Measurements from ENCODE around the gene NPR2. TPM values are rescaled to one million over a fixed set of nuclear protein-coding genes. Genes with fewer than 3 reads are reported as not detected.

The NPR2 gene
- polyA plus RNA-seq, 1 of the 3 experiments (the other 2 are of a cell fraction) = 13.5 TPM

DNA sequence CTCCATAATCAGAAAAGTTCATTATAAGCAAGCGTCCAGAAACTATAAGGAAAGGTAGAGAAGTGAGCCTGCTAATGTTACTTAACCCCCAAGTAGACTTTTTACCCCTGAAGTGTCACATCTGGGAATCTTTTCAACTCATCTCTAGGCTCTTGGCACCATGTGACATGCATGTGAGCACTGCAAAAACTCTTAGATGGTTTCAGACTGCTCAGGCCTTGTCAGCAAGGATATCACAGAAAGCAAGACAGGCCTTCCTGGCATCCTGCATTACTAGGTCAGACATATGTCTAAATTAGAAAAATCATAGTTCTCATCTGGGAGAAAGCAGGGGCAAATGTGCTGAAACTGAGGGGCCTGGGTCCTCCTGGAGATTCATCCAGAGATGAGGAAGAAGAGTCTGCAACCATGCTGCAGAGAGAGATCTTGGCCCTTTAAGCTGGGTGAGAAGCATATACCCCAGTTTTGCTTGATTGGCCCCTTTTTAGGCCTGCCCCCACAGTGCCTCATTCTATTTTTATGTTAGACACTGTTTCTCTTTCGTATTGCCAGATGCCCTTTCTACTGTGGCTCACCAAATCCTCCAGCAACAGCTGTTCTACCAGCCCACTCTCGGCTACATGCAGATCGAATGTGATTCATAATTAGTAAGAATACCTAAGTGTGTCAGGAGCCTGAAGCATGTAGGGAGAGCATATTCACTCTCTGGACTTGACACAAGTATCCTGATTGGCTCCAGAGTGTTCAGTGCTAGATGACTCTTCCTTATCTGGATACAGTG lies 56.6 kb downstream of the NPR2 start:
- no peaks in the 10 kb centered on the region for H3K27me3 ChIP-seq (ENCODE audit: insufficient read depth)
- no peaks in the 10 kb centered on the region for H3K79me2 ChIP-seq (ENCODE audit: insufficient read depth)
- peak overlapping the region; percentile 41; the same call in 1 of the 2 replicates for H3K4me2 ChIP-seq
- H2AFZ ChIP-seq (ENCODE audit: low read depth) = no peak overlapping the region
- CTCF ChIA-PET = interaction anchor here (1.0 to 1.8 kb wide), 4 partner anchors 9 to 22 kb away, joined by 3 to 8 read pairs (median 4); no protein-coding TSS in a partner anchor
- TF ChIP-seq IRF3 (IDR thresholded peaks at IDR 0.05; ENCODE audit: low read depth, low read length) (no peak), FOSL2 (IDR thresholded peaks at IDR 0.05; ENCODE audit: borderline replicate concordance, low read depth) (peak; percentile 45; the same call in 1 of the 2 replicates), TCF12 (IDR thresholded peaks at IDR 0.05) (peak; percentile 63), GATA2 (CRISPR knock-in tag; IDR thresholded peaks at IDR 0.05) (no peak)
- TF ChIP-seq, protein P1, sequence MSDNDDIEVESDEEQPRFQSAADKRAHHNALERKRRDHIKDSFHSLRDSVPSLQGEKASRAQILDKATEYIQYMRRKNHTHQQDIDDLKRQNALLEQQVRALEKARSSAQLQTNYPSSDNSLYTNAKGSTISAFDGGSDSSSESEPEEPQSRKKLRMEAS (IDR thresholded peaks at IDR 0.05; ENCODE audit: low read depth) = 0 out of 2 replicates have a peak, but pooled peaks have one; percentile 33
- TF ChIP-seq, protein P2, sequence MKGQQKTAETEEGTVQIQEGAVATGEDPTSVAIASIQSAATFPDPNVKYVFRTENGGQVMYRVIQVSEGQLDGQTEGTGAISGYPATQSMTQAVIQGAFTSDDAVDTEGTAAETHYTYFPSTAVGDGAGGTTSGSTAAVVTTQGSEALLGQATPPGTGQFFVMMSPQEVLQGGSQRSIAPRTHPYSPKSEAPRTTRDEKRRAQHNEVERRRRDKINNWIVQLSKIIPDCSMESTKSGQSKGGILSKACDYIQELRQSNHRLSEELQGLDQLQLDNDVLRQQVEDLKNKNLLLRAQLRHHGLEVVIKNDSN (IDR thresholded peaks at IDR 0.05; ENCODE audit: borderline replicate concordance, low read depth) = no peak
- no peak overlapping the region for H3K4me3 ChIP-seq (ENCODE audit: low read depth in 2 of 2, low read length in 1 of 2)
- no peak overlapping the region for H3K9ac ChIP-seq
- H3F3A ChIP-seq (replicated peaks; ENCODE audit: insufficient read depth) = peaks cover 16% of the 10 kb centered on the region
- no peaks in the 10 kb centered on the region for H3K9me3 ChIP-seq
- H3K9me2 ChIP-seq = no peaks in the 10 kb centered on the region
- no peak for DNase-seq
- peaks cover 0 to 6% of the 10 kb centered on the region in 2 experiments for H3K36me3 ChIP-seq (replicated peaks in 1 of 2; ENCODE audit: control insufficient read depth in 1 of 2, insufficient read depth in 2 of 2, low read length in 1 of 2)
- 36% methylated on average over 4 of the region's 4 CpGs for WGBS (ENCODE audit: low lambda C conversion rate)
- peaks cover 6 to 14% of the 10 kb centered on the region in 2 experiments for H3K4me1 ChIP-seq (ENCODE audit: control insufficient read depth in 1 of 2, insufficient read depth in 2 of 2, low read depth in 1 of 2, low read length in 1 of 2)
- POLR2A ChIA-PET = no interaction called here
- H4K20me1 ChIP-seq (ENCODE audit: insufficient read depth) = no peaks in the 10 kb centered on the region
- peak overlapping the region in 1 of 2 experiments; percentile 49; a peak in 3 of 4 replicates for H3K27ac ChIP-seq (ENCODE audit: low read depth in 2 of 2, low read length in 1 of 2)

DNA sequence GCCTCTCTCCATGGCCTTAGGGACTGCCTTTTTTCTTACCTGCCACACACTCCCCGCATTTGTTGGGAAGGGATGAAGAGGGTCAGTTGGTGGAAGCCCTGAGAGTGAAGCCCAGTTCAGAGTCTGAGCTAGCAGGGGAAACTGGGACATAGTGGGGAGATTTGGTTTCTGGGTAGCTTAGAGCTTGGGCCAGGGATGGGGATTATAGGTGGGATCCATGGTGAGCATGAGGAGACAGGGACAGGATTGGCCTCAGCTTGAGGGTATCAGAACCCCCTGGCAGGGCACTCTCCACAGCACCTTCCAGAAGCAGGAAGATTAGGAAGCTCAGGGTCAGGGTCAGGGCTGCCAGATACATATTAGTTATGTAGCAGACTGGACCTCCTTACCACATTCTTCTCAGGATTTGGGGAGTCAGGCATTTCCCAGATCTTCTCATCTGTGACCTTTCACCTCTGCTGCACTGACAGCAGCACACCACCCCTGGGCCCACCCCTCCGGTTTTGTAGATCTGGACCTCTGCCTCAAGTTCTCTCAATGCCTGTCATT lies 61.0 kb downstream of the NPR2 start:
- Histone ChIP-seq H3K79me2 (ENCODE audit: insufficient read depth) (no peaks in the 10 kb centered on the region), H3K4me3 (ENCODE audit: low read depth in 2 of 2, low read length in 1 of 2) (no peak overlapping the region), H3K4me1 (ENCODE audit: control insufficient read depth in 1 of 2, insufficient read depth in 2 of 2, low read depth in 1 of 2, low read length in 1 of 2) (peaks cover 5 to 6% of the 10 kb centered on the region in 2 experiments; a peak in 1 of 4 replicates), H3K4me2 (no peak overlapping the region), H4K20me1 (ENCODE audit: insufficient read depth) (no peaks in the 10 kb centered on the region), H2AFZ (ENCODE audit: low read depth) (no peak overlapping the region), H3K9me3 (no peaks in the 10 kb centered on the region), H3K9me2 (no peaks in the 10 kb centered on the region), H3K27ac (ENCODE audit: low read depth in 2 of 2, low read length in 1 of 2) (no peak overlapping the region), H3K27me3 (ENCODE audit: insufficient read depth) (no peaks in the 10 kb centered on the region), H3K36me3 (replicated peaks in 1 of 2; ENCODE audit: control insufficient read depth in 1 of 2, insufficient read depth in 2 of 2, low read length in 1 of 2) (peaks cover 0 to under 1% of the 10 kb centered on the region in 2 experiments), H3F3A (replicated peaks; ENCODE audit: insufficient read depth) (peaks cover 16% of the 10 kb centered on the region), H3K9ac (no peak overlapping the region)
- 77% methylated on average over 2 of the region's 2 CpGs for WGBS (ENCODE audit: low lambda C conversion rate)
- DNase-seq = no peak
- CTCF ChIA-PET = interaction anchor here (0.9 to 1.1 kb wide), 3 partner anchors 12 to 62 kb away, joined by 3 to 5 read pairs (median 3); no protein-coding TSS in a partner anchor
- POLR2A ChIA-PET = no interaction called here
- TF ChIP-seq SMC3 (IDR thresholded peaks at IDR 0.05; ENCODE audit: low read depth, low read length) (no peak), EP300 (IDR thresholded peaks at IDR 0.05; ENCODE audit: borderline replicate concordance in 1 of 2, low read depth in 1 of 2, low read length in 1 of 2) (no peak), MXI1 (IDR thresholded peaks at IDR 0.05; ENCODE audit: low read depth, low read length) (no peak), FOXM1 (IDR thresholded peaks at IDR 0.05; ENCODE audit: low read depth) (no peak), USF2 (IDR thresholded peaks at IDR 0.05; ENCODE audit: borderline replicate concordance, low read depth, low read length) (no peak), FOSL2 (IDR thresholded peaks at IDR 0.05; ENCODE audit: borderline replicate concordance, low read depth) (no peak), ZBTB33 (IDR thresholded peaks at IDR 0.05; ENCODE audit: borderline replicate concordance, low read depth) (no peak), RFX5 (IDR thresholded peaks at IDR 0.05; ENCODE audit: low read length) (no peak), YY1 (IDR thresholded peaks at IDR 0.05; ENCODE audit: low read depth) (no peak), MEF2A (IDR thresholded peaks at IDR 0.05; ENCODE audit: borderline replicate concordance, low read depth) (no peak), NRF1 (IDR thresholded peaks at IDR 0.05; ENCODE audit: low read depth, low read length) (no peak), GATA2 (CRISPR knock-in tag; IDR thresholded peaks at IDR 0.05) (no peak), TAF1 (IDR thresholded peaks at IDR 0.05; ENCODE audit: borderline replicate concordance, low read depth, low read length) (no peak), POLR2AphosphoS5 (IDR thresholded peaks at IDR 0.05; ENCODE audit: low read depth, low read length) (no peak), RAD21 (IDR thresholded peaks at IDR 0.05; ENCODE audit: low read length) (no peak), FOXJ3 (CRISPR knock-in tag; IDR thresholded peaks at IDR 0.05) (no peak), RCOR1 (IDR thresholded peaks at IDR 0.05; ENCODE audit: low read length) (no peak)
- TF ChIP-seq, protein P1 (IDR thresholded peaks at IDR 0.05; ENCODE audit: low read depth) = no peak

Measured in SK-N-SH (cell line).